ENCODE data around the gene NOL3. TPM values are rescaled to one million over a fixed set of nuclear protein-coding genes. Genes with fewer than 3 reads are reported as not detected.

NOL3 gene
- total RNA-seq, 1 donor from 2014 or later = 31.3 TPM

GRCh38 chr16:67204076-67204475 lies 33.7 kb downstream of the NOL3 start:
- no peak for DNase-seq (ENCODE audit: low spot score)

DNA sequence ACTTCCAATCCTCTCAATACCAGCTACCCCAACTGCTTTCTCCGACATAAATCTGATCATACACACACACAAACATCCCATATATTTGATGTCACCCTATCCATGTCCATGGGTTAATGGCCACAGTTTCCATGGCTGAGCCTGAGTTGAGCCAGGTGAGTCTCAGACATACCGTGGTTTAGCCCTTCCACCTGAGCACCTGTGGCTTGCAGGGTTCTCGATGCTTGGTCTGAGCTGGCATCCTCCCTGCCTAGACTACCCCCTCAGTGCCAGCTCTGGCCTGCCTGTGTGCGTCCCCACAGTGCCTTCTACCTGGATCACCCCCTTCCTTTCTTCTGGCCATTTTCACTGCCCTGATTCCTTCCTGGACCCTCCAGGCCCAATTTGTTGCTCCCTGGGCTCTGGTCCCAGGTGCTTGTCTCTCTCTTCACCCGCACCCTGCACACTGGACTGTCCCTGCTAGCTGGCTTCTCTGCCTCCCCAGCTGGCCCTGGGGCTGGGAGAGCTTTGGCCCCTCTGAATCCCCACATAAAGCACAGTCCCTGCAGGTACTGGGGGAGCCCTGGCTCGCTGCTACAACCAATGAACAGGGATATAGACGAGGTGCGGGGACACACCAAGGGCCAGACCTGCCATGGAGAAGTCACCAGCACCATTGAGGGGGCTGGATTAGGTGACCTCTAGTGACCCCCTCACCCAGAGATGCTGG lies 35.9 kb downstream of the NOL3 start:
- DNase-seq (ENCODE audit: low spot score) = no peak

DNA sequence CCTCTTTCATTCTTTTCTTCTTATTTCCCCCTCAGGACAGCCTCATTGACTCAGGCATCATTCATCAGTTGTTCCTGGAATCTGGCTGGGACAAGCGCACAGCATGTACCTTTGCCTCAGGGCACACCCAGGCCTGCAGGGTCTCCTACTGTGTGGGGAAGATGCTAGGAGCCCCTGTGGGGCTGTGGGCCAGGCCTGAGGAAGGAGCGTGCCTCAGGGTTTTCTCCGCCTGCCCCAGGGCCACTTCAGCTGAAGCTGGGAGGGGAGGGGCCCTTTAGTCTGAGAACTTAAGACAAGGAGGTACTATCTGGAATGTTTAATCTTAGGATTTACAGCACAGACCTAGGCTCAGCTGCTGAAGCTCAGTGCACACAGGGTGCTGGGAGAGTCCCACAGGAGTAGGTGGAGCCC lies 36.5 kb downstream of the NOL3 start:
- no peak for DNase-seq (ENCODE audit: low spot score)

- no peak for DNase-seq (ENCODE audit: low spot score)
Observed at GRCh38 chr16:67207249-67208091, 37.1 kb downstream of the NOL3 start.

GRCh38 chr16:67208154-67208896 lies 38.0 kb downstream of the NOL3 start:
- no peak for DNase-seq (ENCODE audit: low spot score)

DNA sequence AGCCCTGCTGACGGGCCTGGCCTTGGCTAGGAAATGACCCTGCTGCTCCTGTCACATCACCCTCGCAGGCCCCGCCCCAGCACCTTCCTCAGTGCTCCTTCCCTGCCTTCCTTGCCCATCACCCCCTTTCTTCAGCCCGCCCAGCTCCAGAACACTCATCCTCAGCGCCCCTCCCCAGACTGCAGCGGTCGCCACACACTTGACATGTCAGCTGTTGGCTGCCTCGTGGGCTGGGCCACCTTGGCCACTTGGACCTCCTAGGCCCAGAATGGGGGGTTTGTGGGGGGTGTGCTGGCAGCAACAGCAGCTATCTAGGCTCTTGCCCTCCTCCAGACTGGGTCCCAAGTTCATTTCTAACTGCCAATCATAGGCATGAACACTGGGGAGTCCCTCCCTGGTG lies 39.2 kb downstream of the NOL3 start:
- no peak for DNase-seq (ENCODE audit: low spot score)

- no peak for DNase-seq (ENCODE audit: low spot score)
Observed at GRCh38 chr16:67210069-67210937, 40.0 kb downstream of the NOL3 start.

DNA sequence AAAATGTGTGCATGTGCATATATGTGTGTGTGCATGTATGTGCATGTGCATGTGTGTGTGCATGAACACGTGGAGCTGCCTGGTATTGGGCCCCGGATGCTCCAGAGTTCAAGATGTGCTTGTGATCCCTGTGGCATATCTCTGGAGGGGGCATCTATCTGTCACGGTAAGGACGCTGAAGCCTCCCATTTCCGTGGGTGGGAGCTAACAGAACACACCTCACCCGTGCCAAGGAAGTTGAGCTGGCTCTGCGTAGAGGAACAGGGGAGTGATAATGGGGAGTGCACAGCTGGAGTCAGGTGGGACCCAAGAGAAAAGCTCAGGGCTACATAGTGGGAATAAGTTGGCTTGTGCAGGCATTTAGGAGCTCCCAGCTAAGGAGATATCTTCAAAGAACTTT lies 41.3 kb downstream of the NOL3 start:
- DNase-seq (ENCODE audit: low spot score) = no peak

DNA sequence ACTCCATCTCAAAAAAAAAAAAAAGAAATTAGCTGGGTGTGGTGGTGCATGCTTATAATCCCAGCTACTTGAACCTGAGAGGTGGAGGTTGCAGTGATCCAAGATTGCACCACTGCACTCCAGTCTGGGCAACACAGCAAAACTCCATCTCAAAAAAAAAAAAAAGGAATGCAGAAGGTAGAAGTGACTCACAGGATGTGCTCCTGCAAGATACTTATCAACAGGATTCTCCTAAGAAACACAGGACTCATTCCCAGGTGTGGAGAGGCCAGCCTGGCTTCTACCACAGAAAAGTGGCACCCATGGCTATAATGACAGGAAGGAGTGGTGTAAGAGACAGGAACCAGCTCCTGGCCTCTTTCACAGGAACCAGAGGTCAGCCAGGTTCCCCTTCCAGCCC lies 42.4 kb downstream of the NOL3 start:
- DNase-seq (ENCODE audit: low spot score) = no peak

DNA sequence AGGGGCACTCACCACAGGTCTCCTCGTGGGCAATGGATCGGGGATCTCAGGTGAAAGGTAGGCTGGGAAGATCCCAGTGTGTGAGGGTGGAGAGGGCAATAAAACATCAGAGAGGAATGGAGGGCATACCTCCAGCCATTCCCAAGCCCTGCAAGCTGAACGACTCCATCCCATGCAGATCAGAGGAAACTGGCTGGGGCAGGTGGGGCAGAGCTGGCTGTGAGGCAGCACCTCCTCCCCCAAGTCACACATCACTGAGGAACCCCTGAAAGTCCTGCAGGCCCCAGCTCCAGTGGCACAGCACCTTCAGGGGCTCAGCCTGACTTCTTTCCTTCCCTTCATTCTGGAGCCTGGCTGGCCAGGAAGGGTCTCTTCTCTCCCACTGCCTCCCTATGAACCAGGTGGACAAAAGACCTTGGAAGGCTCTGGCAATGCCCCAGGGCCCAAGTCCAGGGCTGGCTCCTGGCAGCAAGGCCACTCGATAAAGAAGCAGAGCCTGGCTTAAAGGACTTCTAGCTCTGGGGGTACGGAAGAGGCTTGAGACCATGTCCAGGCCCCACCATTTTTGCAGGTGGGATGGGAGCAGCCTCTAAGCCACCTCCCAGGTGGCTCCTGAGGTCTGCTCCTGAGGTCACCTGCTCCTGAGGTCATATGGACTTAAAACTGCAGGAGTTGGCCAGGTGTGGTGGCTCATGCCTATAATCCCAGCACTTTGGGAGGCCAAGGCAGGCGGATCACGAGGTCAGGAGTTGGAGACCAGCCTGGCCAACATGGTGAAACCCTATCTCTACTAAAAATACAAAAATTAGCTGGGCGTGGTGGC lies 43.1 kb downstream of the NOL3 start:
- DNase-seq (ENCODE audit: low spot score) = no peak

GRCh38 chr16:67215706-67216105 lies 45.4 kb downstream of the NOL3 start:
- DNase-seq (ENCODE audit: low spot score) = no peak

GRCh38 chr16:67216612-67217490 lies 46.5 kb downstream of the NOL3 start:
- DNase-seq (ENCODE audit: low spot score) = no peak

DNA sequence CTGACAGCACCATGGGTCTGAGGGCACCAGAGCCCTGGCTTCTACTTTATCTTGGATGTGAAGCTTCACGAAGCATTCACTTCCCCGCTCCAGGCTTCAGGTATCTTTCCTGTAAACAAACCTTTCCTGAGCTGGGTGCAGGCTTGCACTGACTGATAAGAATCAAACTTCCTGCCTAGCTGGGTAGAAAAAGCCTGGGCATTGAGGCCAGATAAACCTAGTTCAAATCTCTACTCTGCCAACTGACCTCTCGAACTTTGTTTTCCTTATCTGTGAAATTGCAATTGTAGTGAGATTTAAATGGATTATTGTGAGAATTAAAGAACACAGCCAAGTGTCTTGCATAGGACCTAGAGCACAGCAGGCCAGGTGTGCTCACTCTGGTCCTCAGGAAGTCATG lies 53.7 kb downstream of the NOL3 start:
- DNase-seq (ENCODE audit: low spot score) = no peak

Small RNAs within 50 kb of the gene (microRNA-seq; reads per million reads assigned to microRNA genes)
- 203 reads per million, percentile 58 among the genes with 10 or more reads in this experiment for gene MIR328 (ENCODE audit: borderline number of aligned reads)

Other genes starting within 250 kb of the NOL3 start
- gene RRAD, start 245.0 kb upstream of the NOL3 start, total RNA-seq = 3.4 TPM
- 63.1 TPM for gene CIAO2B, start 236.1 kb upstream of the NOL3 start, total RNA-seq
- 47.6 TPM for gene CES2, start 235.0 kb upstream of the NOL3 start, total RNA-seq
- 0.55 TPM for gene CES3, start 209.3 kb upstream of the NOL3 start, total RNA-seq
- gene CES4A, start 181.9 kb upstream of the NOL3 start, total RNA-seq = 12.5 TPM
- 48.7 TPM for gene CBFB, start 141.4 kb upstream of the NOL3 start, total RNA-seq
- 16.1 TPM for gene PHAF1, start 60.6 kb upstream of the NOL3 start, total RNA-seq
- 14.0 TPM for gene B3GNT9, start 19.5 kb upstream of the NOL3 start, total RNA-seq
- gene TRADD, start 10.6 kb upstream of the NOL3 start, total RNA-seq = 19.7 TPM
- 7.8 TPM for gene FBXL8, start 10.6 kb upstream of the NOL3 start, total RNA-seq
- gene HSF4, start 5.8 kb upstream of the NOL3 start, total RNA-seq = 29.7 TPM
- gene MATCAP1, start 13.4 kb downstream of the NOL3 start, total RNA-seq = 14.5 TPM
- gene EXOC3L1, start 19.6 kb downstream of the NOL3 start, total RNA-seq = 4.1 TPM
- gene E2F4, start 21.6 kb downstream of the NOL3 start, total RNA-seq = 68.4 TPM
- 1.2 TPM for gene ELMO3, start 28.6 kb downstream of the NOL3 start, total RNA-seq
- 36.5 TPM for gene TMEM208, start 56.6 kb downstream of the NOL3 start, total RNA-seq
- gene FHOD1, start 76.9 kb downstream of the NOL3 start, total RNA-seq = 36.6 TPM
- 0.55 TPM for gene SLC9A5, start 78.4 kb downstream of the NOL3 start, total RNA-seq
- 4.0 TPM for gene PLEKHG4, start 109.0 kb downstream of the NOL3 start, total RNA-seq
- not detected for gene KCTD19, start 156.2 kb downstream of the NOL3 start, total RNA-seq
- gene LRRC36, start 156.3 kb downstream of the NOL3 start, total RNA-seq = 0.22 TPM
- 4.8 TPM for gene TPPP3, start 223.0 kb downstream of the NOL3 start, total RNA-seq
- gene ZDHHC1, start 245.9 kb downstream of the NOL3 start, total RNA-seq = 9.5 TPM

Data from mesenteric fat pad (tissue), 1 donor.